Parathyroid adenoma (tissue), 2 donors: ENCODE data around the gene COA4.

ENCODE experiments used
- H2AFZ ChIP-seq: fragments of 300-600 bp; sonication (generic); one replicate; pipeline ENCODE4 v1.7.0; 2017; ENCODE audit warnings: antibody characterized with exemption, mild to moderate bottlenecking
- H3K27ac ChIP-seq: fragments of 300-600 bp; sonication (generic); one replicate; pipeline ENCODE4 v1.7.0; 2017
- H3K27me3 ChIP-seq: fragments of 300-600 bp; sonication (generic); one replicate; pipeline ENCODE4 v1.7.0; 2017; ENCODE audit warnings: low read length; ENCODE audit not compliant: control insufficient read depth, insufficient read depth
- H3K36me3 ChIP-seq: fragments of 300-600 bp; sonication (generic); one replicate; pipeline ENCODE4 v1.7.0; 2017; ENCODE audit warnings: low read length; ENCODE audit not compliant: control insufficient read depth, insufficient read depth
- H3K4me1 ChIP-seq: fragments of 300-600 bp; sonication (generic); one replicate; pipeline ENCODE4 v1.7.0; 2017; ENCODE audit warnings: control low read depth
- H3K4me2 ChIP-seq: fragments of 300-600 bp; sonication (generic); one replicate; pipeline ENCODE4 v1.7.0; 2017; ENCODE audit warnings: low read length
- H3K4me3 ChIP-seq: fragments of 300-600 bp; sonication (generic); one replicate; pipeline ENCODE4 v1.7.0; 2017; ENCODE audit warnings: low read depth, low read length
- H3K79me2 ChIP-seq: fragments of 300-600 bp; sonication (generic); one replicate; pipeline ENCODE4 v1.7.0; 2017; ENCODE audit warnings: control low read depth
- H3K9ac ChIP-seq: fragments of 300-600 bp; sonication (generic); one replicate; pipeline ENCODE4 v1.7.0; 2017; ENCODE audit warnings: mild to moderate bottlenecking
- H3K9me3 ChIP-seq: fragments of 300-600 bp; sonication (generic); one replicate; pipeline ENCODE4 v1.7.0; 2017; ENCODE audit warnings: low read length; ENCODE audit not compliant: control insufficient read depth
- CTCF ChIP-seq: fragments of 300-600 bp; sonication (generic); IDR thresholded peaks from one replicate; pipeline ENCODE4 v1.7.0; 2017; ENCODE audit warnings: antibody characterized with exemption, mild to moderate bottlenecking
- donor health status: primary hyperparathyroidism.

The COA4 gene

DNA sequence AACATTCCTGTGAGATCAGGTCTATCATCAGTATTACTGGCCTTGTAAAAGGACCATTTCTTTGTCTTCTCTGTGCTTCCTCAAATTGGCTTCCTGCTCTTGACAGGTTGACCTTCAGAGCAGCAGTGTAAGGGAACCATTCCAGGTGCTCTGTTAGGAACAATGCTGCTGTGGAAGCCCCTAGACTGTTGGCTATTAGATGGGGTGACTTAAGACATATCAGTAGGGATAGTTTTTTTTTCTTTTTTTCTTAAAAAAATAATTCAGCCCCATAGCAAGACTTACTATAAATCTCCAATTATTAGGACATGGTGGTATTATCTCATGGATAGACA lies 37.6 kb downstream of the COA4 start:
- Histone ChIP-seq H3K9me3 (no peaks in the 10 kb centered on the region), H3K27me3 (no peaks in the 10 kb centered on the region), H3K4me3 (no peak overlapping the region), H3K79me2 (no peaks in the 10 kb centered on the region), H3K36me3 (no peaks in the 10 kb centered on the region), H3K9ac (no peak overlapping the region), H3K4me1 (no peaks in the 10 kb centered on the region), H3K4me2 (no peak overlapping the region), H3K27ac (no peak overlapping the region), H2AFZ (no peak overlapping the region)
- TF ChIP-seq CTCF: no peak

- Histone ChIP-seq H2AFZ (no peak overlapping the region), H3K9me3 (no peaks in the 10 kb centered on the region), H3K4me2 (no peak overlapping the region), H3K36me3 (no peaks in the 10 kb centered on the region), H3K79me2 (no peaks in the 10 kb centered on the region), H3K4me1 (no peaks in the 10 kb centered on the region), H3K9ac (no peak overlapping the region), H3K27me3 (no peaks in the 10 kb centered on the region), H3K27ac (no peak overlapping the region), H3K4me3 (no peak overlapping the region)
- no peak for TF ChIP-seq CTCF
These were observed 38.1 kb downstream of the COA4 start for GRCh38 chr11:73838443-73839122.

GRCh38 chr11:73833067-73833466 lies 43.6 kb downstream of the COA4 start:
- Histone ChIP-seq H3K27me3 (no peaks in the 10 kb centered on the region), H3K79me2 (no peaks in the 10 kb centered on the region), H3K4me2 (no peak overlapping the region), H2AFZ (no peak overlapping the region), H3K9me3 (no peaks in the 10 kb centered on the region), H3K36me3 (no peaks in the 10 kb centered on the region), H3K27ac (no peak overlapping the region), H3K4me3 (no peak overlapping the region), H3K9ac (no peak overlapping the region), H3K4me1 (no peaks in the 10 kb centered on the region)
- no peak for TF ChIP-seq CTCF

- Histone ChIP-seq H3K36me3 (no peaks in the 10 kb centered on the region), H3K79me2 (no peaks in the 10 kb centered on the region), H3K9ac (no peak overlapping the region), H3K27me3 (no peaks in the 10 kb centered on the region), H3K4me3 (no peak overlapping the region), H3K4me2 (no peak overlapping the region), H3K27ac (no peak overlapping the region), H3K9me3 (no peaks in the 10 kb centered on the region), H3K4me1 (no peaks in the 10 kb centered on the region), H2AFZ (no peak overlapping the region)
- no peak for TF ChIP-seq CTCF
These were observed 46.4 kb downstream of the COA4 start for GRCh38 chr11:73830261-73830660.
